IMR-90 (cell line): ENCODE results near the gene GGNBP2. TPM values are rescaled to one million over a fixed set of nuclear protein-coding genes. Genes with fewer than 3 reads are reported as not detected.
A peak's percentile ranks its signal among the peaks of the same experiment; 100 is the strongest.

Source experiments
- ATAC-seq: fragments of 200-7000 bp; cut with Tn5 transposase; 2 replicates; pipeline ENCODE4 v1.9.1; 2020; ENCODE audit warnings: low read depth, mild to moderate bottlenecking, moderate library complexity
- BruUV-seq: library from RNA; stranded (reverse); fragments of 400-500 nt; replicated peaks from 2 replicates; lab custom pipeline; 2021; lab: Mats Ljungman, UMichigan
- CTCF ChIA-PET: fragments of 300-600 bp; formaldehyde crosslinking; extraction: SDS; loops from one replicate; lab custom pipeline; 2021; ENCODE audit warnings: antibody characterized with exemption; lab: Yijun Ruan, JAX
- POLR2A ChIA-PET: fragments of 300-600 bp; sonication (Branson Sonifier 250); formaldehyde crosslinking; loops from one replicate; lab custom pipeline; 2022; ENCODE audit warnings: antibody characterized with exemption; ENCODE audit not compliant: unreplicated experiment; lab: Charles Lee
- DNase-seq: peaks from one replicate; pipeline ENCODE4 v3.0.0; 2013
- H2AFZ ChIP-seq: replicated peaks from 2 replicates; pipeline ENCODE3; 2013; ENCODE audit warnings: low read length, mild to moderate bottlenecking; ENCODE audit not compliant: poor library complexity
- H2AK5ac ChIP-seq: 2 replicates; pipeline ENCODE4 v1.6.1; 2013; ENCODE audit warnings: low read depth, low read length, inconsistent platforms
- H2AK9ac ChIP-seq: replicated peaks from 2 replicates; pipeline ENCODE3; 2013; ENCODE audit warnings: mild to moderate bottlenecking, low read depth, low read length, moderate library complexity; ENCODE audit not compliant: poor library complexity
- H2BK120ac ChIP-seq: 2 replicates; pipeline ENCODE4 v1.6.1; 2013; ENCODE audit warnings: low read depth, low read length, inconsistent platforms
- H2BK15ac ChIP-seq: 3 replicates; pipeline ENCODE4 v1.6.1; 2013; ENCODE audit warnings: low read depth, low read length, inconsistent platforms
- H2BK20ac ChIP-seq: 2 replicates; pipeline ENCODE4 v1.6.1; 2013; ENCODE audit warnings: low read depth, mild to moderate bottlenecking, inconsistent platforms, low read length, moderate library complexity
- H2BK5ac ChIP-seq: 2 replicates; pipeline ENCODE4 v1.6.1; 2013; ENCODE audit warnings: mild to moderate bottlenecking, low read depth, low read length, inconsistent platforms; ENCODE audit not compliant: poor library complexity, severe bottlenecking
- H3K14ac ChIP-seq: replicated peaks from 2 replicates; pipeline ENCODE4 v1.6.1; 2013; ENCODE audit warnings: low read depth, low read length, inconsistent platforms
- H3K18ac ChIP-seq: 2 replicates; pipeline ENCODE4 v1.6.1; 2013; ENCODE audit warnings: low read depth, low read length, control low read depth
- H3K23ac ChIP-seq: 2 replicates; pipeline ENCODE4 v1.6.1; 2013; ENCODE audit warnings: low read depth, low read length, inconsistent platforms
- H3K27ac ChIP-seq: 2 replicates; pipeline ENCODE4 v1.5.1; 2013; ENCODE audit warnings: mild to moderate bottlenecking, control low read depth, low read length; ENCODE audit not compliant: insufficient read depth
- H3K27me3 ChIP-seq: 2 replicates; pipeline ENCODE4 v1.6.1; 2013; ENCODE audit warnings: low read length; ENCODE audit not compliant: control insufficient read depth, insufficient read depth
- H3K36me3 ChIP-seq: 2 replicates; pipeline ENCODE4 v1.6.1; 2013; ENCODE audit warnings: low read length, mixed read lengths; ENCODE audit not compliant: control insufficient read depth, insufficient read depth
- H3K4ac ChIP-seq: 2 replicates; pipeline ENCODE4 v1.6.1; 2013; ENCODE audit warnings: low read depth, low read length, inconsistent platforms
- H3K4me1 ChIP-seq: 2 replicates; pipeline ENCODE4 v1.6.1; 2013; ENCODE audit warnings: low read length, mixed read lengths; ENCODE audit not compliant: control insufficient read depth, insufficient read depth
- H3K4me2 ChIP-seq: 2 replicates; pipeline ENCODE4 v1.6.1; 2013; ENCODE audit warnings: low read depth, mild to moderate bottlenecking, control low read depth, low read length, moderate library complexity
- H3K4me3 ChIP-seq: 2 replicates; pipeline ENCODE4 v1.5.1; 2013; ENCODE audit warnings: low read depth, mild to moderate bottlenecking, control low read depth, low read length, moderate library complexity; ENCODE audit not compliant: insufficient read depth
- H3K56ac ChIP-seq: 2 replicates; pipeline ENCODE4 v1.6.1; 2013; ENCODE audit warnings: low read length, inconsistent platforms; ENCODE audit not compliant: insufficient read depth; ENCODE audit errors: extremely low read depth
- H3K79me1 ChIP-seq, 2 experiments: 2 replicates each; pipeline ENCODE4 v1.6.1; 2013; ENCODE audit warnings: low read length in 2 of 2, inconsistent platforms in 1 of 2, low read depth in 1 of 2
- H3K9ac ChIP-seq: 2 replicates; pipeline ENCODE4 v1.6.1; 2013; ENCODE audit warnings: low read depth, low read length, control low read depth
- H3K9me1 ChIP-seq: 2 replicates; pipeline ENCODE4 v1.6.1; 2013; ENCODE audit warnings: low read length, inconsistent platforms; ENCODE audit not compliant: insufficient read depth
- H3K9me3 ChIP-seq: 2 replicates; pipeline ENCODE4 v1.6.1; 2013; ENCODE audit warnings: low read length; ENCODE audit not compliant: control insufficient read depth, insufficient read depth
- H4K20me1 ChIP-seq: 2 replicates; pipeline ENCODE4 v1.6.1; 2013; ENCODE audit warnings: low read length, inconsistent platforms; ENCODE audit not compliant: insufficient read depth
- H4K5ac ChIP-seq: 2 replicates; pipeline ENCODE4 v1.6.1; 2013; ENCODE audit warnings: mild to moderate bottlenecking, low read depth, low read length, control low read depth
- H4K8ac ChIP-seq, 2 experiments: 2 replicates each; pipeline ENCODE4 v1.6.1; 2013; ENCODE audit warnings: low read depth in 2 of 2, low read length in 2 of 2, control low read depth in 1 of 2, inconsistent platforms in 1 of 2
- H4K91ac ChIP-seq: 2 replicates; pipeline ENCODE4 v1.6.1; 2013; ENCODE audit warnings: low read depth, low read length, inconsistent platforms; ENCODE audit not compliant: insufficient read depth
- WGBS, 2 experiments: methylation state at CpG; one replicate each; pipeline versions ENCODE4 v1.1.5 to v1.1.7; 2013; ENCODE audit warnings: missing lambda C conversion rate in 2 of 2; ENCODE audit not compliant: insufficient read length in 1 of 2; ENCODE audit errors: extremely low coverage in 2 of 2; 5-methylcytosine and 5-hydroxymethylcytosine counted together
- dilution Hi-C: fragments of 300-500 bp; cut with HindIII; formaldehyde crosslinking; loops from one replicate; pipeline ENCODE4 v1.14.3; 2018; ENCODE audit warnings: low sequenced_read_pairs; ENCODE audit not compliant: unreplicated experiment
- in situ Hi-C: fragments of 300-500 bp; cut with MboI; formaldehyde crosslinking; loops from 3 replicates; pipeline ENCODE4 v1.14.3; 2019; ENCODE audit warnings: low sequenced_read_pairs, inconsistent platforms, mixed read lengths
- intact Hi-C: fragments of 100-400 bp; cut with micrococcal nuclease; formaldehyde crosslinking; loops from 2 replicates; pipeline ENCODE4 v1.10.0; 2022
- polyA plus RNA-seq, 3 experiments: library from polyadenylated mRNA; depleted of rRNA; stranded (reverse); fragments of >200 nt; gene quantifications; 2 replicates each; pipeline ENCODE4 v1.2.3, GENCODE V29; 2012; ENCODE audit warnings: low replicate concordance in 1 of 3
- total RNA-seq: library from RNA; depleted of rRNA; stranded (reverse); fragments of >200 nt; gene quantifications from 2 replicates; pipeline ENCODE4 v1.2.3, GENCODE V29; 2012
- TF ChIP-seq, protein P1 (sequence below): fragments of 150-350 bp; IDR thresholded peaks from 2 replicates; pipeline ENCODE4 v1.6.1; 2017; ENCODE audit warnings: mild to moderate bottlenecking, antibody characterized with exemption, low read length, low read depth
- TF ChIP-seq, protein P2 (sequence below): conservative IDR thresholded peaks from 2 replicates; pipeline ENCODE4 v1.5.1; 2012; ENCODE audit warnings: mild to moderate bottlenecking, low read depth, low read length, improper control_type of control experiment
- TF ChIP-seq, protein P3 (sequence below): fragments of 150-350 bp; IDR thresholded peaks from 2 replicates; pipeline ENCODE4 v1.6.1; 2016; ENCODE audit warnings: low read depth, mild to moderate bottlenecking, low read length, moderate library complexity, borderline replicate concordance

The GGNBP2 gene
- total and polyA plus RNA-seq, 2 of the 4 experiments (the other 2 are of a cell fraction) = 40.7 to 56.2 TPM

DNA sequence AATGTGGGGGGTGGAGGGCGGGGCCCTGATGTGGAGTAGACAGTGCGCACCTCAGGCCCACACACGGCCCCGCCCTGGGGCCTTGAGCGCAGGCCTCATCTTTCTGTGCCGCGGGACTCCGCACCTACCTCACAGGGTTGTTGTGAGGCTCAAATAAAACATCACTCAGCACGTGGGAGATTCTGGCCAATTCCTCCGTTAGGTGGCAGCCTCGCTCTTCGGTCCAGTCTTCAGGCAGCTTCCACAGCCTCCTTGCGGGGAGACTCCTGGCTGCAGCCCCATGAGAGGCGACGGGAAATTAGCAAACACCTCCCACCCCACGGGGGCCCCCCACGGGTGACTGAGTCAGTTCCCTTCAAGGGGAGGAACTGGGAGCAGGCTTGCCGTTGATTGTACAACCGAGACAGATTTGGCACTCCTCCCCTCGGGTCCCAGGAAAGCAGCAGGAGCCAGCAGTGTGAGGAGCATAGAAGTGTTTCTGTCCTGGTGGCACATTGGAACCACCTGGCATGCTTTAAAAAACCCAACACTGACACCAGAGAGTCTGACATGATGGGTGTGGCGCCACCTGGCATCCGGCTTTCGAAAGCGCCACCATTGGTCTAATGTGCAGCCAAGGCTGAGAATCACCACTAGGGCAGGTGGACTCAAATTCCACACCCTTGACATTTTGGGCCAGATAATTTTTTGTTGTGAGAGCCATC is 64.2 kb downstream of the GGNBP2 start (continued):
- TF ChIP-seq, protein P1, sequence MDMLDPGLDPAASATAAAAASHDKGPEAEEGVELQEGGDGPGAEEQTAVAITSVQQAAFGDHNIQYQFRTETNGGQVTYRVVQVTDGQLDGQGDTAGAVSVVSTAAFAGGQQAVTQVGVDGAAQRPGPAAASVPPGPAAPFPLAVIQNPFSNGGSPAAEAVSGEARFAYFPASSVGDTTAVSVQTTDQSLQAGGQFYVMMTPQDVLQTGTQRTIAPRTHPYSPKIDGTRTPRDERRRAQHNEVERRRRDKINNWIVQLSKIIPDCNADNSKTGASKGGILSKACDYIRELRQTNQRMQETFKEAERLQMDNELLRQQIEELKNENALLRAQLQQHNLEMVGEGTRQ = peak; percentile 74; the same call in 1 of the 2 replicates

DNA sequence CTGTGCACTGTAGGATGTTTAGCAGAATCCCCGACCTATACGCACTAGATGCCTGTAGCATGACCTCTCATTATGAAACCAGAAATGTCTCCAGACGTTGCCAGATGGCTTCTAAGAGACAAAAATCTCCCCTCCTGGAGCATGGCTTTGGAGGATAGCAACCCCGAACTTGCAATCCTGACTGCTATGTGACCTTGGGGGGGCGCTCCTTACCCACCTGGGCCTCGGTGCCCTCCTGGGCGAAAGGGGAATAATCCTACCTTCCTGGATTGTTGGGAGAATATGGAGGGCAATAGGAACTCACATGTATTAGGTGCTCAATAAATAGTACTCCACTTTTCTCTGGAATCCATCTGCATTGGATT is 64.8 kb downstream of the GGNBP2 start:
- dilution Hi-C loops (no loop called here), intact Hi-C loops (no loop called here), in situ Hi-C loops (loop anchor here (10.0 kb wide), 1 partner anchor 765 kb away; the partner anchor contains the start of gene C17orf78)
- H2BK15ac ChIP-seq = no peak overlapping the region
- H2AFZ ChIP-seq = no peak overlapping the region
- H4K91ac ChIP-seq = no peak overlapping the region
- H3K4me2 ChIP-seq = no peak overlapping the region
- H2BK120ac ChIP-seq = no peak overlapping the region
- no peak overlapping the region for H2AK9ac ChIP-seq
- peaks cover 1% of the 10 kb centered on the region; the same call in 1 of the 2 replicates for H3K36me3 ChIP-seq
- ATAC-seq (no peak), DNase-seq (no peak)
- H4K8ac ChIP-seq = no peak overlapping the region
- H3K27me3 ChIP-seq = no peaks in the 10 kb centered on the region
- no peak overlapping the region for H3K23ac ChIP-seq
- peaks cover 15% of the 10 kb centered on the region; the same call in 1 of the 2 replicates for H3K9me1 ChIP-seq
- H4K20me1 ChIP-seq = peaks cover 20% of the 10 kb centered on the region
- no peak overlapping the region for H4K5ac ChIP-seq
- H3K9ac ChIP-seq = no peak overlapping the region
- no peak overlapping the region for H2BK5ac ChIP-seq
- H2BK20ac ChIP-seq = no peak overlapping the region
- H3K4ac ChIP-seq = no peak overlapping the region
- H2AK5ac ChIP-seq = no peak overlapping the region
- no peak overlapping the region for H3K4me3 ChIP-seq
- no TSS peak for BruUV-seq
- TF ChIP-seq, protein P2, sequence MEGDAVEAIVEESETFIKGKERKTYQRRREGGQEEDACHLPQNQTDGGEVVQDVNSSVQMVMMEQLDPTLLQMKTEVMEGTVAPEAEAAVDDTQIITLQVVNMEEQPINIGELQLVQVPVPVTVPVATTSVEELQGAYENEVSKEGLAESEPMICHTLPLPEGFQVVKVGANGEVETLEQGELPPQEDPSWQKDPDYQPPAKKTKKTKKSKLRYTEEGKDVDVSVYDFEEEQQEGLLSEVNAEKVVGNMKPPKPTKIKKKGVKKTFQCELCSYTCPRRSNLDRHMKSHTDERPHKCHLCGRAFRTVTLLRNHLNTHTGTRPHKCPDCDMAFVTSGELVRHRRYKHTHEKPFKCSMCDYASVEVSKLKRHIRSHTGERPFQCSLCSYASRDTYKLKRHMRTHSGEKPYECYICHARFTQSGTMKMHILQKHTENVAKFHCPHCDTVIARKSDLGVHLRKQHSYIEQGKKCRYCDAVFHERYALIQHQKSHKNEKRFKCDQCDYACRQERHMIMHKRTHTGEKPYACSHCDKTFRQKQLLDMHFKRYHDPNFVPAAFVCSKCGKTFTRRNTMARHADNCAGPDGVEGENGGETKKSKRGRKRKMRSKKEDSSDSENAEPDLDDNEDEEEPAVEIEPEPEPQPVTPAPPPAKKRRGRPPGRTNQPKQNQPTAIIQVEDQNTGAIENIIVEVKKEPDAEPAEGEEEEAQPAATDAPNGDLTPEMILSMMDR = no peak
- TF ChIP-seq, protein P3, sequence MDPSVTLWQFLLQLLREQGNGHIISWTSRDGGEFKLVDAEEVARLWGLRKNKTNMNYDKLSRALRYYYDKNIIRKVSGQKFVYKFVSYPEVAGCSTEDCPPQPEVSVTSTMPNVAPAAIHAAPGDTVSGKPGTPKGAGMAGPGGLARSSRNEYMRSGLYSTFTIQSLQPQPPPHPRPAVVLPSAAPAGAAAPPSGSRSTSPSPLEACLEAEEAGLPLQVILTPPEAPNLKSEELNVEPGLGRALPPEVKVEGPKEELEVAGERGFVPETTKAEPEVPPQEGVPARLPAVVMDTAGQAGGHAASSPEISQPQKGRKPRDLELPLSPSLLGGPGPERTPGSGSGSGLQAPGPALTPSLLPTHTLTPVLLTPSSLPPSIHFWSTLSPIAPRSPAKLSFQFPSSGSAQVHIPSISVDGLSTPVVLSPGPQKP = no peak
- no peak overlapping the region for H3K14ac ChIP-seq
- ChIA-PET POLR2A (no interaction called here), CTCF (no interaction called here)
- 80% methylated on average over 1 of the region's 7 CpGs; no CpG with 5 or more reads in 1 of the 2 experiments for WGBS, 2 experiments
- no peak overlapping the region for H3K56ac ChIP-seq
- no peak overlapping the region for H3K18ac ChIP-seq
- no peaks in the 10 kb centered on the region for H3K4me1 ChIP-seq
- no peak overlapping the region for H3K27ac ChIP-seq
- no peaks in the 10 kb centered on the region for H3K9me3 ChIP-seq
- peaks cover 9 to 13% of the 10 kb centered on the region in 2 experiments for H3K79me1 ChIP-seq
